Kidney capillary endothelial cell (primary cell): Measurements from ENCODE around the gene GJB1.

Experiments
- DNase-seq: peaks from one replicate; pipeline ENCODE4 v3.0.0-alpha.2; 2018; ENCODE audit warnings: low spot score

GJB1 gene

GRCh38 chrX:71215338-71215912 lies 7.6 kb upstream of the GJB1 start:
- DNase-seq: no peak

- no peak for DNase-seq
These were observed 6.5 kb upstream of the GJB1 start for GRCh38 chrX:71216485-71216884.

- no peak for DNase-seq
These were observed 5.7 kb upstream of the GJB1 start for GRCh38 chrX:71217298-71217697.

GRCh38 chrX:71221145-71221544 lies 1.9 kb upstream of the GJB1 start:
- no peak for DNase-seq

GRCh38 chrX:71224098-71224708 lies 1.2 kb downstream of the GJB1 start:
- no peak for DNase-seq

GRCh38 chrX:71225009-71225408 lies 2.0 kb downstream of the GJB1 start:
- DNase-seq: no peak

- DNase-seq: no peak
These were observed 2.7 kb downstream of the GJB1 start for GRCh38 chrX:71225676-71226075.

GRCh38 chrX:71227370-71228062 lies 4.5 kb downstream of the GJB1 start:
- no peak for DNase-seq

- no peak for DNase-seq
These were observed 5.1 kb downstream of the GJB1 start for GRCh38 chrX:71228063-71228642.

GRCh38 chrX:71235482-71235881 lies 12.5 kb downstream of the GJB1 start:
- no peak for DNase-seq

- DNase-seq: no peak
These were observed 13.8 kb downstream of the GJB1 start for GRCh38 chrX:71236836-71237235.

- no peak for DNase-seq
These were observed 16.8 kb downstream of the GJB1 start for GRCh38 chrX:71239781-71240180.

- DNase-seq: no peak
These were observed 18.3 kb downstream of the GJB1 start for GRCh38 chrX:71241301-71241700.

GRCh38 chrX:71244359-71245128 lies 21.5 kb downstream of the GJB1 start:
- DNase-seq: no peak

- no peak for DNase-seq
These were observed 22.1 kb downstream of the GJB1 start for GRCh38 chrX:71245159-71245558.

- no peak for DNase-seq
These were observed 27.8 kb downstream of the GJB1 start for GRCh38 chrX:71250841-71251240.

GRCh38 chrX:71251466-71251973 lies 28.5 kb downstream of the GJB1 start:
- no peak for DNase-seq

GRCh38 chrX:71252221-71252620 lies 29.2 kb downstream of the GJB1 start:
- no peak for DNase-seq

- DNase-seq: peak; percentile 18
These were observed 30.4 kb downstream of the GJB1 start for GRCh38 chrX:71253253-71254091.

- peak; percentile 74 for DNase-seq
These were observed 31.3 kb downstream of the GJB1 start, which contains the start of gene ZMYM3 for GRCh38 chrX:71254092-71254963. Gene ZMYM3, minus strand, starts transcription at chrX:71254140. Its CDS starts 885 bp downstream, at chrX:71253255.
